Measurements from ENCODE around the gene ADGRF3. TPM values are rescaled to one million over a fixed set of nuclear protein-coding genes. Genes with fewer than 3 reads are reported as not detected.
"Not testable (repeated sequence)": the region's sequence is repeated elsewhere in the genome, so short reads cannot be mapped to it uniquely, and the experiment has no call there.

The ADGRF3 gene
- total and polyA plus RNA-seq, 9 of the 15 experiments (the other 6 are each of a cell fraction or from before 2014, with no cell fraction given): 0.04 to 0.54 (median 0.16) TPM; not detected in 2

GRCh38 chr2:26269571-26270158 lies 76.9 kb downstream of the ADGRF3 start:
- no peak overlapping the region for H2AFZ ChIP-seq (ENCODE audit: low read depth, low read length)
- H3K9ac ChIP-seq (ENCODE audit: insufficient read depth in 1 of 2, low read depth in 2 of 2, low read length in 2 of 2): no peak overlapping the region
- no peak overlapping the region for H3K27ac ChIP-seq (ENCODE audit: extremely low read depth, low read depth, low read length)
- POLR2A ChIA-PET: interaction anchor here (0.6 to 1.0 kb wide), 4 partner anchors 13 to 75 kb away, joined by 3 to 4 read pairs (median 3); no protein-coding TSS in a partner anchor
- FAIRE-seq (no peak), ATAC-seq (no peak), DNase-seq (ENCODE audit: extremely low read depth in 1 of 4, low spot score in 3 of 4) (no peak)
- peaks cover 23% of the 10 kb centered on the region; the same call in 2 of the 3 replicates for H3K36me3 ChIP-seq (ENCODE audit: control insufficient read depth, insufficient read depth, low read length)
- no peak overlapping the region for H3K4me3 ChIP-seq
- peaks cover 0 to 11% of the 10 kb centered on the region in 2 experiments; a peak in 1 of 5 replicates for H3K4me1 ChIP-seq (replicated peaks in 1 of 2; ENCODE audit: control insufficient read depth in 2 of 2, insufficient read depth in 2 of 2, low read length in 2 of 2)
- H3K79me2 ChIP-seq (ENCODE audit: control insufficient read depth, insufficient read depth, low read length): no peaks in the 10 kb centered on the region
- in situ Hi-C loops (cut with MboI): no loop called here
- intact Hi-C loops (cut with micrococcal nuclease): no loop called here
- 94% methylated on average over 6 of the region's 6 CpGs for WGBS (ENCODE audit: insufficient coverage, low coverage, missing lambda C conversion rate)
- no peaks in the 10 kb centered on the region for H4K20me1 ChIP-seq (replicated peaks; ENCODE audit: control insufficient read depth, insufficient read depth, low read length)
- no peak overlapping the region for H3K4me2 ChIP-seq (ENCODE audit: insufficient read depth, low read length)
- H3K9me1 ChIP-seq (ENCODE audit: control insufficient read depth, insufficient read depth, low read length): no peaks in the 10 kb centered on the region
- no peaks in the 10 kb centered on the region for H3K9me3 ChIP-seq (replicated peaks; ENCODE audit: control insufficient read depth, insufficient read depth, low read depth, low read length)
- no peaks in the 10 kb centered on the region for H3K27me3 ChIP-seq (ENCODE audit: control insufficient read depth in 2 of 2, insufficient read depth in 2 of 2, low read length in 2 of 2)
- TF ChIP-seq MEF2A (IDR thresholded peaks at IDR 0.05; ENCODE audit: control insufficient read depth, low read depth, low read length) (no peak), TOE1 (IDR thresholded peaks at IDR 0.05; ENCODE audit: borderline replicate concordance) (no peak), TOE1 (CRISPR knock-in tag; IDR thresholded peaks at IDR 0.05; ENCODE audit: borderline replicate concordance, low read depth) (no peak), HINFP (tag; conservative IDR thresholded peaks at IDR 0.05; ENCODE audit: low read depth) (no peak), POLR3A (IDR thresholded peaks at IDR 0.05; ENCODE audit: borderline replicate concordance, extremely low read depth, insufficient read depth, insufficient read length) (no peak), ZNF778 (CRISPR knock-in tag; IDR thresholded peaks at IDR 0.05) (no peak)
- TF ChIP-seq, protein P1, sequence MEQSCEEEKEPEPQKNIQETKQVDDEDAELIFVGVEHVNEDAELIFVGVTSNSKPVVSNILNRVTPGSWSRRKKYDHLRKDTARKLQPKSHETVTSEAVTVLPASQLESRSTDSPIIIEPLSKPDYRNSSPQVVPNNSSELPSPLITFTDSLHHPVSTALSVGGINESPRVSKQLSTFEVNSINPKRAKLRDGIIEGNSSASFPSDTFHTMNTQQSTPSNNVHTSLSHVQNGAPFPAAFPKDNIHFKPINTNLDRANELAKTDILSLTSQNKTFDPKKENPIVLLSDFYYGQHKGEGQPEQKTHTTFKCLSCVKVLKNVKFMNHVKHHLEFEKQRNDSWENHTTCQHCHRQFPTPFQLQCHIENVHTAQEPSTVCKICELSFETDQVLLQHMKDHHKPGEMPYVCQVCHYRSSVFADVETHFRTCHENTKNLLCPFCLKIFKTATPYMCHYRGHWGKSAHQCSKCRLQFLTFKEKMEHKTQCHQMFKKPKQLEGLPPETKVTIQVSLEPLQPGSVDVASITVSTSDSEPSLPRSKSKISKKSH (CRISPR knock-in tag; IDR thresholded peaks at IDR 0.05): no peak
- CTCF ChIA-PET (ENCODE audit: low intra/inter-chr PET ratio): no interaction called here
- no TSS peak for BruUV-seq (replicated peaks)

DNA sequence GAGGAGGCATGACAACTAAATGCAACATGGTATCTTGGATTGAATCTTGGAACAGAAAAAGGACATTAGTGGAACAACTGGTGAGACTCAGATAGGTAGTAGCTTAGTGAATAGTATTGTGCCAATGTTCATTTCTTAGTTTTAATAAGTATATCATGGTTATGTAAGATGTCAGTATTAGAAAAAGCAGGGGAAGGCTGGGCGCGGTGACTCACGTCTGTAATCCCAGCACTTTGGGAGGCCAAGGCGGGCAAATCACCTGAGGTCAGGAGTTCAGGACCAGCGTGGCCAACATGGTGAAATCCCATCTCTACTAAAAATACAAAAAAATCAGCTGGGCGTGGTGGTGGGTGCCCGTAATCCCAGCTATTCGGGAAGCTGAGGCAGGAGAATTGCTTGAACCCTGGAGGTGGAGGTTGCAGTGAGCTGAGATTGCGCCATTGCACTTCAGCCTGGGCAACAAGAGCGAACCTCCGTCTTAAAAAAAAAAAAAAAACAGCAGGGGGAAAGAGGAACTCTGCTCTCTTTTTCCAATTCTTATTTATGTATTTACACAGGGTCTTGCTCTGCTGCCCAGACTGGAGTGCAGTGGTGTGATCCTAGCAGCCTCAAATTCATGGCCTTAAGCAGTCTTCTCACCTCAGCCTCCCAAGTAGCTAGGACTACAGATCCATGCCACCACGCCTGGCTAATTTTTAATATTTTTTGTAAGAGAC lies 77.8 kb downstream of the ADGRF3 start:
- H3K4me2 ChIP-seq (ENCODE audit: insufficient read depth, low read length); H3K79me2 ChIP-seq (ENCODE audit: control insufficient read depth, insufficient read depth, low read length); H3K9me1 ChIP-seq (ENCODE audit: control insufficient read depth, insufficient read depth, low read length); H2AFZ ChIP-seq (ENCODE audit: low read depth, low read length); H4K20me1 ChIP-seq (replicated peaks; ENCODE audit: control insufficient read depth, insufficient read depth, low read length); intact Hi-C loops (cut with micrococcal nuclease); H3K9me3 ChIP-seq (replicated peaks; ENCODE audit: control insufficient read depth, insufficient read depth, low read depth, low read length); H3K4me1 ChIP-seq (replicated peaks in 1 of 2; ENCODE audit: control insufficient read depth in 2 of 2, insufficient read depth in 2 of 2, low read length in 2 of 2); H3K27ac ChIP-seq (ENCODE audit: extremely low read depth, low read depth, low read length); H3K27me3 ChIP-seq (ENCODE audit: control insufficient read depth in 2 of 2, insufficient read depth in 2 of 2, low read length in 2 of 2); FAIRE-seq; H3K9ac ChIP-seq (ENCODE audit: insufficient read depth in 1 of 2, low read depth in 2 of 2, low read length in 2 of 2); BruUV-seq (replicated peaks); DNase-seq (ENCODE audit: extremely low read depth in 1 of 4, low spot score in 3 of 4); ATAC-seq; CTCF ChIA-PET (ENCODE audit: low intra/inter-chr PET ratio); H3K4me3 ChIP-seq; in situ Hi-C loops (cut with MboI): not testable (repeated sequence)
- peaks cover 24% of the 10 kb centered on the region; the same call in 2 of the 3 replicates for H3K36me3 ChIP-seq (ENCODE audit: control insufficient read depth, insufficient read depth, low read length)
- POLR2A ChIA-PET: interaction anchor here (0.6 kb wide), 2 partner anchors 22 to 76 kb away, joined by 3 read pairs; no protein-coding TSS in a partner anchor
- WGBS (ENCODE audit: insufficient coverage, low coverage, missing lambda C conversion rate): 86% methylated on average over 9 of the region's 12 CpGs
